ENCODE measurements around the gene TXNIP. TPM values are rescaled to one million over a fixed set of nuclear protein-coding genes. Genes with fewer than 3 reads are reported as not detected.

Gene TXNIP
- total and polyA plus RNA-seq, 2 experiments from 2014 or later = 22.8 to 29.1 TPM

DNA sequence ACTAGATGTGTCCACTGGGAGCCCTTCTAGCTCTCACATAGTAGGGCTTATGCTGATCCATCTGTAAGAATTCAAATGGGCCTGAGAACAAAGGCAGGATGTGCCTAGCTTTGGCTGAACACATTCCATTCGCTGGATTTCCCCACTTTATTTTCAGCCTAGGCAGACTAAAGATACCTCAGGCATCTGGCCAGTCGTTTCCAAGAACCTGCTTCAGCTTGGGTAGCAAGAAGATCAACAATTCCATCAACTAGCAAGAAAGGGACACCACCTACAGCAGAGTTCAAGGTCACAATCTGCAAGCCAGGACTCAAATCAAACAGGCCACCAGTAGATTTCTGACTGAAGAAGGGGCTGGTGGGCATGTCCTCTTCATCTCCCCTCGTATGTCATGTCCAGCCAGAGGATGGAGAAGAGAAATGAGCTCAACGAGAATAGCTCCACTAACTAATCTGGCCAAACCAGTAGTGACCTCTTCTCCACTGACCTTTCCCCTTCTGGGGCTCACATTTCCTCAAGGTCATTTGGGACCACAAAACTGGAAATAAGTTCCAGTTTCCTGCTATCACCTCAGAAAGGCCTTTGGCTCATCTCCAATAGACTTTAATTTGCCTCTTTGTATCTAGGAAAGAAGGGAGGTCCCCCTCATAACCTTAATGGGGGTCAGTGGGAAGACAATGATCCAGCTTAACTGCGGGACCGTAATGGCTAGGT is 14.2 kb downstream of the TXNIP start:
- Histone ChIP-seq H3K79me2 (replicated peaks; ENCODE audit: insufficient read depth) (no peaks in the 10 kb centered on the region), H3K36me3 (ENCODE audit: insufficient read depth) (no peaks in the 10 kb centered on the region), H3K27ac (ENCODE audit: low read depth) (no peak overlapping the region), H3K9me2 (ENCODE audit: insufficient read depth) (no peaks in the 10 kb centered on the region), H3K4me1 (ENCODE audit: insufficient read depth) (peaks cover 26% of the 10 kb centered on the region), H2AFZ (no peak overlapping the region), H3F3A (replicated peaks; ENCODE audit: low read depth) (no peaks in the 10 kb centered on the region), H3K27me3 (ENCODE audit: insufficient read depth) (no peaks in the 10 kb centered on the region), H4K20me1 (replicated peaks; ENCODE audit: insufficient read depth) (no peaks in the 10 kb centered on the region), H3K4me3 (no peak overlapping the region), H3K4me2 (no peak overlapping the region)
- TF ChIP-seq, protein P1, sequence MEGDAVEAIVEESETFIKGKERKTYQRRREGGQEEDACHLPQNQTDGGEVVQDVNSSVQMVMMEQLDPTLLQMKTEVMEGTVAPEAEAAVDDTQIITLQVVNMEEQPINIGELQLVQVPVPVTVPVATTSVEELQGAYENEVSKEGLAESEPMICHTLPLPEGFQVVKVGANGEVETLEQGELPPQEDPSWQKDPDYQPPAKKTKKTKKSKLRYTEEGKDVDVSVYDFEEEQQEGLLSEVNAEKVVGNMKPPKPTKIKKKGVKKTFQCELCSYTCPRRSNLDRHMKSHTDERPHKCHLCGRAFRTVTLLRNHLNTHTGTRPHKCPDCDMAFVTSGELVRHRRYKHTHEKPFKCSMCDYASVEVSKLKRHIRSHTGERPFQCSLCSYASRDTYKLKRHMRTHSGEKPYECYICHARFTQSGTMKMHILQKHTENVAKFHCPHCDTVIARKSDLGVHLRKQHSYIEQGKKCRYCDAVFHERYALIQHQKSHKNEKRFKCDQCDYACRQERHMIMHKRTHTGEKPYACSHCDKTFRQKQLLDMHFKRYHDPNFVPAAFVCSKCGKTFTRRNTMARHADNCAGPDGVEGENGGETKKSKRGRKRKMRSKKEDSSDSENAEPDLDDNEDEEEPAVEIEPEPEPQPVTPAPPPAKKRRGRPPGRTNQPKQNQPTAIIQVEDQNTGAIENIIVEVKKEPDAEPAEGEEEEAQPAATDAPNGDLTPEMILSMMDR (conservative IDR thresholded peaks at IDR 0.05; ENCODE audit: low read depth in 2 of 2) = no peak
- TF ChIP-seq ZNF114 (CRISPR knock-in tag; IDR thresholded peaks at IDR 0.05) (no peak), POLR2AphosphoS5 (IDR thresholded peaks at IDR 0.05; ENCODE audit: low read depth) (no peak), NANOG (IDR thresholded peaks at IDR 0.05; ENCODE audit: borderline replicate concordance) (no peak), EZH2 (IDR thresholded peaks at IDR 0.05; ENCODE audit: low read depth, unreplicated experiment) (no peak), ZNF331 (CRISPR knock-in tag; IDR thresholded peaks at IDR 0.05; ENCODE audit: low read depth) (no peak), JUNB (IDR thresholded peaks at IDR 0.05; ENCODE audit: unreplicated experiment) (no peak), STAT1 (IDR thresholded peaks at IDR 0.05; ENCODE audit: unreplicated experiment) (no peak), CREB1 (CRISPR knock-in tag; IDR thresholded peaks at IDR 0.05; ENCODE audit: low read depth) (no peak), EZH2phosphoT487 (IDR thresholded peaks at IDR 0.05; ENCODE audit: unreplicated experiment) (no peak)
- TF ChIP-seq, protein P2, sequence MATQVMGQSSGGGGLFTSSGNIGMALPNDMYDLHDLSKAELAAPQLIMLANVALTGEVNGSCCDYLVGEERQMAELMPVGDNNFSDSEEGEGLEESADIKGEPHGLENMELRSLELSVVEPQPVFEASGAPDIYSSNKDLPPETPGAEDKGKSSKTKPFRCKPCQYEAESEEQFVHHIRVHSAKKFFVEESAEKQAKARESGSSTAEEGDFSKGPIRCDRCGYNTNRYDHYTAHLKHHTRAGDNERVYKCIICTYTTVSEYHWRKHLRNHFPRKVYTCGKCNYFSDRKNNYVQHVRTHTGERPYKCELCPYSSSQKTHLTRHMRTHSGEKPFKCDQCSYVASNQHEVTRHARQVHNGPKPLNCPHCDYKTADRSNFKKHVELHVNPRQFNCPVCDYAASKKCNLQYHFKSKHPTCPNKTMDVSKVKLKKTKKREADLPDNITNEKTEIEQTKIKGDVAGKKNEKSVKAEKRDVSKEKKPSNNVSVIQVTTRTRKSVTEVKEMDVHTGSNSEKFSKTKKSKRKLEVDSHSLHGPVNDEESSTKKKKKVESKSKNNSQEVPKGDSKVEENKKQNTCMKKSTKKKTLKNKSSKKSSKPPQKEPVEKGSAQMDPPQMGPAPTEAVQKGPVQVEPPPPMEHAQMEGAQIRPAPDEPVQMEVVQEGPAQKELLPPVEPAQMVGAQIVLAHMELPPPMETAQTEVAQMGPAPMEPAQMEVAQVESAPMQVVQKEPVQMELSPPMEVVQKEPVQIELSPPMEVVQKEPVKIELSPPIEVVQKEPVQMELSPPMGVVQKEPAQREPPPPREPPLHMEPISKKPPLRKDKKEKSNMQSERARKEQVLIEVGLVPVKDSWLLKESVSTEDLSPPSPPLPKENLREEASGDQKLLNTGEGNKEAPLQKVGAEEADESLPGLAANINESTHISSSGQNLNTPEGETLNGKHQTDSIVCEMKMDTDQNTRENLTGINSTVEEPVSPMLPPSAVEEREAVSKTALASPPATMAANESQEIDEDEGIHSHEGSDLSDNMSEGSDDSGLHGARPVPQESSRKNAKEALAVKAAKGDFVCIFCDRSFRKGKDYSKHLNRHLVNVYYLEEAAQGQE (IDR thresholded peaks at IDR 0.05; ENCODE audit: unreplicated experiment) = no peak
- TF ChIP-seq, protein P3, sequence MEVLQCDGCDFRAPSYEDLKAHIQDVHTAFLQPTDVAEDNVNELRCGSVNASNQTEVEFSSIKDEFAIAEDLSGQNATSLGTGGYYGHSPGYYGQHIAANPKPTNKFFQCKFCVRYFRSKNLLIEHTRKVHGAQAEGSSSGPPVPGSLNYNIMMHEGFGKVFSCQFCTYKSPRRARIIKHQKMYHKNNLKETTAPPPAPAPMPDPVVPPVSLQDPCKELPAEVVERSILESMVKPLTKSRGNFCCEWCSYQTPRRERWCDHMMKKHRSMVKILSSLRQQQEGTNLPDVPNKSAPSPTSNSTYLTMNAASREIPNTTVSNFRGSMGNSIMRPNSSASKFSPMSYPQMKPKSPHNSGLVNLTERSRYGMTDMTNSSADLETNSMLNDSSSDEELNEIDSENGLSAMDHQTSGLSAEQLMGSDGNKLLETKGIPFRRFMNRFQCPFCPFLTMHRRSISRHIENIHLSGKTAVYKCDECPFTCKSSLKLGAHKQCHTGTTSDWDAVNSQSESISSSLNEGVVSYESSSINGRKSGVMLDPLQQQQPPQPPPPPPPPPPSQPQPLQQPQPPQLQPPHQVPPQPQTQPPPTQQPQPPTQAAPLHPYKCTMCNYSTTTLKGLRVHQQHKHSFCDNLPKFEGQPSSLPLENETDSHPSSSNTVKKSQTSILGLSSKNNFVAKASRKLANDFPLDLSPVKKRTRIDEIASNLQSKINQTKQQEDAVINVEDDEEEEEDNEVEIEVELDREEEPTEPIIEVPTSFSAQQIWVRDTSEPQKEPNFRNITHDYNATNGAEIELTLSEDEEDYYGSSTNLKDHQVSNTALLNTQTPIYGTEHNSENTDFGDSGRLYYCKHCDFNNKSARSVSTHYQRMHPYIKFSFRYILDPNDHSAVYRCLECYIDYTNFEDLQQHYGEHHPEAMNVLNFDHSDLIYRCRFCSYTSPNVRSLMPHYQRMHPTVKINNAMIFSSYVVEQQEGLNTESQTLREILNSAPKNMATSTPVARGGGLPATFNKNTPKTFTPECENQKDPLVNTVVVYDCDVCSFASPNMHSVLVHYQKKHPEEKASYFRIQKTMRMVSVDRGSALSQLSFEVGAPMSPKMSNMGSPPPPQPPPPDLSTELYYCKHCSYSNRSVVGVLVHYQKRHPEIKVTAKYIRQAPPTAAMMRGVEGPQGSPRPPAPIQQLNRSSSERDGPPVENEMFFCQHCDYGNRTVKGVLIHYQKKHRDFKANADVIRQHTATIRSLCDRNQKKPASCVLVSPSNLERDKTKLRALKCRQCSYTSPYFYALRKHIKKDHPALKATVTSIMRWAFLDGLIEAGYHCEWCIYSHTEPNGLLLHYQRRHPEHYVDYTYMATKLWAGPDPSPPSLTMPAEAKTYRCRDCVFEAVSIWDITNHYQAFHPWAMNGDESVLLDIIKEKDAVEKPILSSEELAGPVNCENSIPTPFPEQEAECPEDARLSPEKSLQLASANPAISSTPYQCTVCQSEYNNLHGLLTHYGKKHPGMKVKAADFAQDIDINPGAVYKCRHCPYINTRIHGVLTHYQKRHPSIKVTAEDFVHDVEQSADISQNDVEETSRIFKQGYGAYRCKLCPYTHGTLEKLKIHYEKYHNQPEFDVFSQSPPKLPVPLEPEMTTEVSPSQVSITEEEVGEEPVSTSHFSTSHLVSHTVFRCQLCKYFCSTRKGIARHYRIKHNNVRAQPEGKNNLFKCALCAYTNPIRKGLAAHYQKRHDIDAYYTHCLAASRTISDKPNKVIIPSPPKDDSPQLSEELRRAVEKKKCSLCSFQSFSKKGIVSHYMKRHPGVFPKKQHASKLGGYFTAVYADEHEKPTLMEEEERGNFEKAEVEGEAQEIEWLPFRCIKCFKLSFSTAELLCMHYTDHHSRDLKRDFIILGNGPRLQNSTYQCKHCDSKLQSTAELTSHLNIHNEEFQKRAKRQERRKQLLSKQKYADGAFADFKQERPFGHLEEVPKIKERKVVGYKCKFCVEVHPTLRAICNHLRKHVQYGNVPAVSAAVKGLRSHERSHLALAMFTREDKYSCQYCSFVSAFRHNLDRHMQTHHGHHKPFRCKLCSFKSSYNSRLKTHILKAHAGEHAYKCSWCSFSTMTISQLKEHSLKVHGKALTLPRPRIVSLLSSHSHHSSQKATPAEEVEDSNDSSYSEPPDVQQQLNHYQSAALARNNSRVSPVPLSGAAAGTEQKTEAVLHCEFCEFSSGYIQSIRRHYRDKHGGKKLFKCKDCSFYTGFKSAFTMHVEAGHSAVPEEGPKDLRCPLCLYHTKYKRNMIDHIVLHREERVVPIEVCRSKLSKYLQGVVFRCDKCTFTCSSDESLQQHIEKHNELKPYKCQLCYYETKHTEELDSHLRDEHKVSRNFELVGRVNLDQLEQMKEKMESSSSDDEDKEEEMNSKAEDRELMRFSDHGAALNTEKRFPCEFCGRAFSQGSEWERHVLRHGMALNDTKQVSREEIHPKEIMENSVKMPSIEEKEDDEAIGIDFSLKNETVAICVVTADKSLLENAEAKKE (CRISPR knock-in tag; IDR thresholded peaks at IDR 0.05) = no peak
- TF ChIP-seq, protein P4, sequence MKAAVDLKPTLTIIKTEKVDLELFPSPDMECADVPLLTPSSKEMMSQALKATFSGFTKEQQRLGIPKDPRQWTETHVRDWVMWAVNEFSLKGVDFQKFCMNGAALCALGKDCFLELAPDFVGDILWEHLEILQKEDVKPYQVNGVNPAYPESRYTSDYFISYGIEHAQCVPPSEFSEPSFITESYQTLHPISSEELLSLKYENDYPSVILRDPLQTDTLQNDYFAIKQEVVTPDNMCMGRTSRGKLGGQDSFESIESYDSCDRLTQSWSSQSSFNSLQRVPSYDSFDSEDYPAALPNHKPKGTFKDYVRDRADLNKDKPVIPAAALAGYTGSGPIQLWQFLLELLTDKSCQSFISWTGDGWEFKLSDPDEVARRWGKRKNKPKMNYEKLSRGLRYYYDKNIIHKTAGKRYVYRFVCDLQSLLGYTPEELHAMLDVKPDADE (IDR thresholded peaks at IDR 0.05) = no peak
- H3K4me3 Mint-ChIP-seq = no peak overlapping the region
- H3K4me1 Mint-ChIP-seq = peaks cover 25% of the 10 kb centered on the region
- H3K27me3 Mint-ChIP-seq (ENCODE audit: insufficient read depth, low read depth, poor library complexity) = peaks cover 5% of the 10 kb centered on the region
- DNase-seq (ENCODE audit: low spot score) (no peak), ATAC-seq (no peak)
- no peaks in the 10 kb centered on the region for H3K9me3 Mint-ChIP-seq
- no peaks in the 10 kb centered on the region for H3K36me3 Mint-ChIP-seq (ENCODE audit: low read depth)
- H3K27ac Mint-ChIP-seq = no peak overlapping the region
